Measurements from ENCODE around the gene PNPO.

DNA sequence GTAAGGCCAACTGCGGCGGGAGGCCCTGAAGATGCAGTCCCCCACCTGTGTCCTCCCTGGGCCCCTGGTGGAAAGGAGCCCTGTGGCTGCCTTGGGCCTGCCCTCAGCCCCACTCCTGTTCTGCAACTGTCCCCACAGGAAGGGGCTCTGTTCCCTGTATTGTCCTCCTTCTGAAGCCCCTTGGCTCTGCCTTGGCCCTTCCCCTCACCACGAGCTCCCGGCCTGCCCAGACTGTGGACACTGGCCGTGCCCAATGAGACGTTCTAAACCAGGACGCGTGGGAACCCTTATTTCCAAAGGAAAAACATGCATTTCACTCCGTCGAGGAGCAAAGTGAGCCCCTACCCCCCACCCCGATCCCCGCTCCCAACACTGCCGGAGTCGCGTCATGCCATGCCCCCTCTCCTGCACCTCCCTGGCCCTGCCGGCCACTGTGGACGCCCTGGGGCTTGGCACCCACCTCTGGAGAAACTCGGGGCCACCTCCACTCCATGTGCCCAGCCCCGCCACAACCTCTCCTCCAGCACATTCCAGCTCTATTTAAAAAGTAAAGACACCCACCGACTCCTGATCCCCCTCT, 13.5 kb upstream of the PNPO start:
- TF ChIP-seq, protein P1, sequence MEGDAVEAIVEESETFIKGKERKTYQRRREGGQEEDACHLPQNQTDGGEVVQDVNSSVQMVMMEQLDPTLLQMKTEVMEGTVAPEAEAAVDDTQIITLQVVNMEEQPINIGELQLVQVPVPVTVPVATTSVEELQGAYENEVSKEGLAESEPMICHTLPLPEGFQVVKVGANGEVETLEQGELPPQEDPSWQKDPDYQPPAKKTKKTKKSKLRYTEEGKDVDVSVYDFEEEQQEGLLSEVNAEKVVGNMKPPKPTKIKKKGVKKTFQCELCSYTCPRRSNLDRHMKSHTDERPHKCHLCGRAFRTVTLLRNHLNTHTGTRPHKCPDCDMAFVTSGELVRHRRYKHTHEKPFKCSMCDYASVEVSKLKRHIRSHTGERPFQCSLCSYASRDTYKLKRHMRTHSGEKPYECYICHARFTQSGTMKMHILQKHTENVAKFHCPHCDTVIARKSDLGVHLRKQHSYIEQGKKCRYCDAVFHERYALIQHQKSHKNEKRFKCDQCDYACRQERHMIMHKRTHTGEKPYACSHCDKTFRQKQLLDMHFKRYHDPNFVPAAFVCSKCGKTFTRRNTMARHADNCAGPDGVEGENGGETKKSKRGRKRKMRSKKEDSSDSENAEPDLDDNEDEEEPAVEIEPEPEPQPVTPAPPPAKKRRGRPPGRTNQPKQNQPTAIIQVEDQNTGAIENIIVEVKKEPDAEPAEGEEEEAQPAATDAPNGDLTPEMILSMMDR (IDR thresholded peaks at IDR 0.05; ENCODE audit: low read length), result no peak
- TF ChIP-seq EZH2phosphoT487 (IDR thresholded peaks at IDR 0.05; ENCODE audit: low read length) (no peak), EZH2 (optimal IDR thresholded peaks at IDR 0.05; ENCODE audit: low read depth, low read length) (no peak)
